ENCODE data around the gene KIAA1671. TPM values are rescaled to one million over a fixed set of nuclear protein-coding genes. Genes with fewer than 3 reads are reported as not detected.

Gene KIAA1671
- total and polyA plus RNA-seq, 2 of the 4 experiments (the other 2 are of a cell fraction) = 0.02 TPM; not detected in 1

GRCh38 chr22:25101986-25102385 is 149.5 kb downstream of the KIAA1671 start:
- H3K4me3 ChIP-seq (ENCODE audit: insufficient read depth, low read depth, low read length) = no peak overlapping the region
- no peak overlapping the region for H2BK120ac ChIP-seq (ENCODE audit: low read depth, low read length)
- DNase-seq (no peak), ATAC-seq (ENCODE audit: low read depth) (no peak)
- in situ Hi-C loops (cut with MboI; ENCODE audit: low sequenced_read_pairs) = no loop called here
- no peak overlapping the region for H2BK5ac ChIP-seq (ENCODE audit: low read depth, low read length, poor library complexity, severe bottlenecking)
- H4K5ac ChIP-seq (ENCODE audit: low read depth, low read length) = no peak overlapping the region
- intact Hi-C loops (cut with micrococcal nuclease) = no loop called here
- TF ChIP-seq RAD21 (IDR thresholded peaks at IDR 0.05; ENCODE audit: low read length) = no peak
- no peak for TF ChIP-seq RFX5 (IDR thresholded peaks at IDR 0.05; ENCODE audit: low read depth, low read length)
- no peak for TF ChIP-seq CEBPB (IDR thresholded peaks at IDR 0.05; ENCODE audit: low read depth, low read length)
- TF ChIP-seq SMC3 (IDR thresholded peaks at IDR 0.05; ENCODE audit: low read depth, low read length) = no peak
- TF ChIP-seq BHLHE40 (IDR thresholded peaks at IDR 0.05; ENCODE audit: low read depth, low read length) = no peak
- no peak for TF ChIP-seq USF2 (IDR thresholded peaks at IDR 0.05; ENCODE audit: low read depth, low read length)
- no peak for TF ChIP-seq MAZ (IDR thresholded peaks at IDR 0.05; ENCODE audit: borderline replicate concordance, low read depth, low read length)
- TF ChIP-seq ELK1 (IDR thresholded peaks at IDR 0.05; ENCODE audit: borderline replicate concordance, low read depth, low read length) = no peak
- no peak for TF ChIP-seq CHD1 (IDR thresholded peaks at IDR 0.05; ENCODE audit: low read depth, low read length)
- TF ChIP-seq RCOR1 (IDR thresholded peaks at IDR 0.05; ENCODE audit: insufficient replicate concordance, low read length) = no peak
- no peak for TF ChIP-seq MAFK (IDR thresholded peaks at IDR 0.05; ENCODE audit: low read depth, low read length)
- no peak for TF ChIP-seq POLR2A (IDR thresholded peaks at IDR 0.05; ENCODE audit: low read depth, low read length)
- no peak for TF ChIP-seq CTCF (conservative IDR thresholded peaks at IDR 0.05; ENCODE audit: low read depth, low read length)
- TF ChIP-seq FOS (IDR thresholded peaks at IDR 0.05; ENCODE audit: low read depth, low read length) = no peak
- TF ChIP-seq NFE2L2 (IDR thresholded peaks at IDR 0.05; ENCODE audit: low read depth, low read length) = no peak
- TF ChIP-seq MXI1 (IDR thresholded peaks at IDR 0.05; ENCODE audit: borderline replicate concordance, low read depth, low read length) = no peak
- H3K9me1 ChIP-seq (ENCODE audit: insufficient read depth, low read length) = no peaks in the 10 kb centered on the region
- no peak overlapping the region for H2BK15ac ChIP-seq (ENCODE audit: low read depth, low read length)
- no peak overlapping the region for H3K9ac ChIP-seq (ENCODE audit: low read depth, low read length)
- no peaks in the 10 kb centered on the region for H3K9me3 ChIP-seq (ENCODE audit: control insufficient read depth, insufficient read depth, low read length)
- H3K14ac ChIP-seq (replicated peaks; ENCODE audit: low read depth, low read length) = no peak overlapping the region
- dilution Hi-C loops (cut with HindIII; ENCODE audit: low sequenced_read_pairs, unreplicated experiment) = no loop called here
- no peak overlapping the region for H3K4ac ChIP-seq (ENCODE audit: low read depth, low read length)
- no CpG with 5 or more reads among the region's 4 CpGs for WGBS, 2 experiments (ENCODE audit: extremely low coverage in 2 of 2, insufficient read length in 1 of 2)
- H3K23ac ChIP-seq (ENCODE audit: low read depth, low read length) = no peak overlapping the region
- H3K27me3 ChIP-seq (ENCODE audit: control insufficient read depth, insufficient read depth, low read length) = no peaks in the 10 kb centered on the region
- ChIA-PET CTCF (no interaction called here), POLR2A (ENCODE audit: unreplicated experiment) (no interaction called here)
- no peak overlapping the region for H4K91ac ChIP-seq (ENCODE audit: insufficient read depth, low read depth, low read length)
- peak overlapping the region; percentile 43 for H2AFZ ChIP-seq (replicated peaks; ENCODE audit: low read length, poor library complexity)
- no peak overlapping the region for H4K8ac ChIP-seq (ENCODE audit: low read depth in 2 of 2, low read length in 2 of 2)
- no peaks in the 10 kb centered on the region for H4K20me1 ChIP-seq (ENCODE audit: insufficient read depth, low read length)
- no peak overlapping the region for H3K27ac ChIP-seq (ENCODE audit: insufficient read depth, low read length)
- H2BK20ac ChIP-seq (ENCODE audit: low read depth, low read length) = no peak overlapping the region
- H3K56ac ChIP-seq (ENCODE audit: extremely low read depth, insufficient read depth, low read length) = no peak overlapping the region
- no TSS peak for BruUV-seq (replicated peaks)
- H3K36me3 ChIP-seq (ENCODE audit: control insufficient read depth, insufficient read depth, low read length) = no peaks in the 10 kb centered on the region
- H2AK5ac ChIP-seq (ENCODE audit: low read depth, low read length) = no peak overlapping the region
- no peaks in the 10 kb centered on the region for H3K4me1 ChIP-seq (ENCODE audit: control insufficient read depth, insufficient read depth, low read length)
- H3K18ac ChIP-seq (ENCODE audit: low read depth, low read length) = no peak overlapping the region
- no peak overlapping the region for H3K4me2 ChIP-seq (ENCODE audit: low read depth, low read length)
- H3K79me1 ChIP-seq (ENCODE audit: low read depth in 1 of 2, low read length in 2 of 2) = no peaks in the 10 kb centered on the region
- H2AK9ac ChIP-seq (replicated peaks; ENCODE audit: low read depth, low read length, poor library complexity) = no peak overlapping the region
